Glutamatergic neuron (in vitro differentiated cells): Measurements from ENCODE around the gene CCDC33. TPM values are rescaled to one million over a fixed set of nuclear protein-coding genes. Genes with fewer than 3 reads are reported as not detected.

Source experiments
- DNase-seq: peaks from one replicate; pipeline ENCODE4 v3.0.0; 2022
- H3K27ac Mint-ChIP-seq: one replicate; pipeline ENCODE4 v1.8.0; 2020; ENCODE audit warnings: mild to moderate bottlenecking, mixed read lengths, inconsistent platforms; ENCODE audit not compliant: unreplicated experiment
- H3K27me3 Mint-ChIP-seq: one replicate; pipeline ENCODE4 v1.8.0; 2020; ENCODE audit warnings: mild to moderate bottlenecking, moderate library complexity, mixed read lengths, inconsistent platforms; ENCODE audit not compliant: unreplicated experiment
- H3K36me3 Mint-ChIP-seq: one replicate; pipeline ENCODE4 v1.8.0; 2020; ENCODE audit warnings: mild to moderate bottlenecking, mixed read lengths, inconsistent platforms; ENCODE audit not compliant: unreplicated experiment
- H3K4me1 Mint-ChIP-seq: one replicate; pipeline ENCODE4 v1.8.0; 2020; ENCODE audit warnings: mild to moderate bottlenecking, low read depth, mixed read lengths, inconsistent platforms; ENCODE audit not compliant: unreplicated experiment
- H3K4me3 Mint-ChIP-seq: one replicate; pipeline ENCODE4 v1.8.0; 2020; ENCODE audit warnings: mild to moderate bottlenecking, mixed read lengths, inconsistent platforms; ENCODE audit not compliant: unreplicated experiment
- H3K9me3 Mint-ChIP-seq: one replicate; pipeline ENCODE4 v1.8.0; 2020; ENCODE audit warnings: mild to moderate bottlenecking, moderate library complexity, mixed read lengths, inconsistent platforms; ENCODE audit not compliant: unreplicated experiment
- total RNA-seq: library from RNA; stranded (reverse); fragmentation: NEBNext Ultra II Directional; extraction: Animal tissue kit (Norgen Biotek cat#: 25700); gene quantifications from one replicate; pipeline ENCODE4 v1.2.1, GENCODE V29; 2021; ENCODE audit not compliant: unreplicated experiment
- TF ChIP-seq, protein P1 (sequence below): fragments of 200-600 bp; sonication (generic); IDR thresholded peaks from one replicate; pipeline ENCODE4 v1.5.0; 2021; ENCODE audit not compliant: partially characterized antibody, unreplicated experiment

CCDC33 gene
- total RNA-seq, 1 donor from 2014 or later: 0.49 TPM

DNA sequence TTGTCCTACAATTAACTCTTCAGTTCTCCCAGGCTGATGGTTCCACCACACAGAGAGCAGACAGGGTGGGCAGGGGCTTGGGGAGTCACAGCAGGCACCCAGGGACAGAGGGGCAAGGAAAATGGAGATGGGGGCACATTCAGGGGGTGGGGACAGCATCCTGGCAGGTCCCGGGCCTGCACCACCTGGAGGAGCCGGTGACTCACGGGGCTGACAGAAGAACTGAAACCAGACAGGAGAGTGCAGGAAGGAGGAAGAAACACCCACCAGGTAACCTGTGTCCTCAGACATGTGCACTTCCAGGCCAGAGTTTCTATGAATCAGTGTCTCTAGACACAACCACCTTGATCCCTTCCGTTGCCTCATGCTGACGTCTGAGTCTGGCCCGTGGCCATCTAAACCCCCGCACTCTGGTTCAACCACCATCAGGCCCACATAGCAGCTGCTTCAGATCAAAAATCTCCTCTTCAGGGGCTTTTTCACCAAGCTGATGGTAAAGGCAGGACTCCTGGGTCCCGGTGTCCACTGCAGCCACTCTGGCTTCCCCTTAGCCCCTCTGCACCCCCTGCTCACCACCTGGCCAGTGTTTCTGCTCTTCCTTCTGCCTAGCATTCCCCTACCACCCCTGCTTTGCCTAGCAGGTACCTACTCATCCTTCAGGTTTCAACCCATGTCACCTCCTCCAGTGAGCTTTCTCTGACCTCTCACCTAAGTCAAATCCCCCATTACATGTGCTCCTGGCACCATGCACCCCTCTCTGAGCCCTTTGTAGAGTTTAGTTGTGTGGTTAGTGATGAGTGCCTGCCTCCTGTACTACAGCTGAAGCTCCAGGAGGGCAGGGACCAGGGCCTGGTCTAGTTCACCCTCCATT lies 147.8 kb downstream of the CCDC33 start:
- Mint-ChIP-seq H3K9me3 (no peaks in the 10 kb centered on the region), H3K36me3 (no peaks in the 10 kb centered on the region), H3K27ac (no peak overlapping the region), H3K4me3 (no peak overlapping the region), H3K4me1 (peaks cover 4% of the 10 kb centered on the region), H3K27me3 (peaks cover 5% of the 10 kb centered on the region)
- no peak for DNase-seq
- TF ChIP-seq, protein P1, sequence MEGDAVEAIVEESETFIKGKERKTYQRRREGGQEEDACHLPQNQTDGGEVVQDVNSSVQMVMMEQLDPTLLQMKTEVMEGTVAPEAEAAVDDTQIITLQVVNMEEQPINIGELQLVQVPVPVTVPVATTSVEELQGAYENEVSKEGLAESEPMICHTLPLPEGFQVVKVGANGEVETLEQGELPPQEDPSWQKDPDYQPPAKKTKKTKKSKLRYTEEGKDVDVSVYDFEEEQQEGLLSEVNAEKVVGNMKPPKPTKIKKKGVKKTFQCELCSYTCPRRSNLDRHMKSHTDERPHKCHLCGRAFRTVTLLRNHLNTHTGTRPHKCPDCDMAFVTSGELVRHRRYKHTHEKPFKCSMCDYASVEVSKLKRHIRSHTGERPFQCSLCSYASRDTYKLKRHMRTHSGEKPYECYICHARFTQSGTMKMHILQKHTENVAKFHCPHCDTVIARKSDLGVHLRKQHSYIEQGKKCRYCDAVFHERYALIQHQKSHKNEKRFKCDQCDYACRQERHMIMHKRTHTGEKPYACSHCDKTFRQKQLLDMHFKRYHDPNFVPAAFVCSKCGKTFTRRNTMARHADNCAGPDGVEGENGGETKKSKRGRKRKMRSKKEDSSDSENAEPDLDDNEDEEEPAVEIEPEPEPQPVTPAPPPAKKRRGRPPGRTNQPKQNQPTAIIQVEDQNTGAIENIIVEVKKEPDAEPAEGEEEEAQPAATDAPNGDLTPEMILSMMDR: no peak

DNA sequence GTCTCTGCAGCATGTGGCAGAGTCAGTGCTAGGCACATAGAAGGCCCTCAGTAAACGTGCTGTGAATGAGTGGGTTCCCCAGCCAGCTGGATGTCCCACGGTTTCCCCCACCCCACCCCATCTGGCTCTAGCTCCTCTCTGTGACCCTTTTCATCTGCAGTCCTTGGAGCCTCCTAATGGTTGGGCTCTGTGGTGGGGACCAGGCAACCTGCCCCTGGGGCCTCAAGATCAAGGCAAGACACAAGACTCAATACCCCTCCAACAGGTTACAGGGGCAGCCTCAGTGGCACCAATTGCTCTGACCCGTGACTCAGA lies 148.4 kb downstream of the CCDC33 start:
- no peaks in the 10 kb centered on the region for H3K36me3 Mint-ChIP-seq
- no peak for DNase-seq
- H3K4me3 Mint-ChIP-seq: no peak overlapping the region
- H3K4me1 Mint-ChIP-seq: peaks cover 6% of the 10 kb centered on the region
- TF ChIP-seq, protein P1: no peak
- H3K9me3 Mint-ChIP-seq: no peaks in the 10 kb centered on the region
- H3K27me3 Mint-ChIP-seq: peaks cover 5% of the 10 kb centered on the region
- no peak overlapping the region for H3K27ac Mint-ChIP-seq

DNA sequence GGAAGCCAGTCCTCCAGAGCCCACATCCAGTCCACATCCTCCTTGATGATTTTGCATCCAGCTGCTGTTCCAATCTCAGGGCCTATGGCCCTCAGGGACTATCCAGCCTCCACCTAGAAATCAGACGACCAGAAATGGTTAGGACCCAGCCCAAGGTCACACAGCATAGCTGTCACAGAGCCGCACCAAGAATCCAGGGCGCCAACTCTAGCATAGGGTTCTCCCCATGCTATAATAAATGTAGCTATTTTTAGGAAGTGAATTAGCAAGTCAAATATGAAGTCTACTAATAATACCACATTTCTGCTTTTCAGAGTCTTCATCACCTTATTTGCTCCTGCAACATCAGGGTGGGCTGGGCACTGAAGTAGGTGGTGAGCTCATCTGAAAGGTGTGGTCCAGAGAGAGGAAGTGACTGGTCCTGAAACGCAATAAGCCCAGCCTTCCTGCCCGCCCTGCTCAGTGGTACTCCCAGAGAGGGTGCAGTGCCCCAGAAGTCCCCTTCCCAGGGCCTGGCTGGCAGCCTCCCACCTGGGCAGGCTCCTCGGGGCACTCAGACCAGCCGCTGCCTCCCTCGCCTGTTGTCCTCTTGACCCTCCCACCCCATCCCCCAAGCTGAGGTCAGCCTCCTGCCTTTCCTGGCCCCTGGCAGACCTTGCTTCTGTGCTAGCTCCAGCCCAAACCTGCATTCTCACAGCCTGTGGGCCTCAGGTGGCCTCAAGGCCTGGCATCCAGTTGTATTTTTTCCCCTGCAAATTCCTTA lies 148.9 kb downstream of the CCDC33 start:
- Mint-ChIP-seq H3K4me1 (peaks cover 6% of the 10 kb centered on the region), H3K27ac (no peak overlapping the region), H3K36me3 (no peaks in the 10 kb centered on the region), H3K9me3 (no peaks in the 10 kb centered on the region), H3K4me3 (no peak overlapping the region), H3K27me3 (peaks cover 5% of the 10 kb centered on the region)
- DNase-seq: no peak
- TF ChIP-seq, protein P1: no peak

DNA sequence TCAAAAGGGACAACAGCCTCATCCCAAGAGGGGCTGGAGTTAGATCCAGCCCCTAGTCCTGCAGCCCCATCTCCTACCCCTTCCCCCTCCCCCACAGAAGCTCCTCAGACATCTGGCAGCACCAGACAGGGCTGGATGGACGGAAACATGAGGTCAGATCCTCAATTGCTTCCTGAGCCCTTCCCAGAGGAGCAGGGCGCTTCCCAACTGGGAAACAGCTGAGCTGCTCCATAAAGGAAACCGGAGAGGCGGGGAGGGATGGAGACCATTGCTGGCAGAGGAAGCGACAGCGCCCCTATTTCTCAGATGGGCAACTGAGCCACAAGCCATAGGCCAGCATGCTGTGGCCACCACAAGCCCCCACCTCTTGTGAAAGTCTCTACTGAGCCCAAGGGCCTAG lies 149.6 kb downstream of the CCDC33 start:
- Mint-ChIP-seq H3K36me3 (no peaks in the 10 kb centered on the region), H3K27me3 (peaks cover 5% of the 10 kb centered on the region), H3K4me1 (peaks cover 6% of the 10 kb centered on the region), H3K27ac (no peak overlapping the region), H3K9me3 (no peaks in the 10 kb centered on the region), H3K4me3 (no peak overlapping the region)
- DNase-seq: no peak
- TF ChIP-seq, protein P1: no peak

Other genes with a start within 250 kb of the CCDC33 start
- gene STOML1, start 244.0 kb upstream of the CCDC33 start, total RNA-seq: 19.5 TPM
- gene PML, start 241.6 kb upstream of the CCDC33 start, total RNA-seq: 27.6 TPM
- 0.83 TPM for gene GOLGA6A, start 153.8 kb upstream of the CCDC33 start, total RNA-seq
- gene ISLR2, start 105.7 kb upstream of the CCDC33 start, total RNA-seq: 21.1 TPM
- 1.2 TPM for gene ISLR, start 62.6 kb upstream of the CCDC33 start, total RNA-seq
- 8.4 TPM for gene STRA6, start 33.5 kb upstream of the CCDC33 start, total RNA-seq
- gene CYP11A1, start 131.3 kb downstream of the CCDC33 start, total RNA-seq: not detected
- 16.2 TPM for gene SEMA7A, start 197.6 kb downstream of the CCDC33 start, total RNA-seq
- 62.6 TPM for gene UBL7, start 224.8 kb downstream of the CCDC33 start, total RNA-seq